K562 (cell line): ENCODE data around the gene CHCHD1. TPM values are rescaled to one million over a fixed set of nuclear protein-coding genes. Genes with fewer than 3 reads are reported as not detected.
A peak's percentile ranks its signal among the peaks of the same experiment; 100 is the strongest.

Source experiments
- AFF1 ChIP-seq, 2 experiments: fragments of 450-650 bp; IDR thresholded peaks; 2 replicates each; pipeline ENCODE4 v1.6.1; 2018; ENCODE audit warnings: mild to moderate bottlenecking in 2 of 2, low read depth in 1 of 2; ENCODE audit not compliant: partially characterized antibody in 2 of 2
- ELF1 ChIP-seq: fragments of 200-800 bp; sonication (Bioruptor generic); IDR thresholded peaks from 2 replicates; pipeline ENCODE4 v1.6.1; 2016; ENCODE audit warnings: missing genetic modification characterization, missing compliant biosample characterization
- EP300 ChIP-seq: IDR thresholded peaks from 2 replicates; pipeline ENCODE4 v1.6.1; 2012; ENCODE audit warnings: low read length, improper control_type of control experiment
- FOSL1 ChIP-seq: fragments of 200-800 bp; sonication (Bioruptor generic); conservative IDR thresholded peaks from 2 replicates; pipeline ENCODE4 v1.6.1; 2016; ENCODE audit warnings: missing genetic modification characterization, missing compliant biosample characterization
- MIER1 ChIP-seq: fragments of 450-650 bp; IDR thresholded peaks from 2 replicates; pipeline ENCODE4 v1.6.1; 2016; ENCODE audit warnings: antibody characterized with exemption, mild to moderate bottlenecking, low read depth
- POLR2B ChIP-seq: fragments of 450-650 bp; IDR thresholded peaks from 2 replicates; pipeline ENCODE4 v1.6.1; 2018; ENCODE audit warnings: low read depth; ENCODE audit not compliant: partially characterized antibody
- STAT5B ChIP-seq: fragments of 250-450 bp; sonication (Bioruptor Pico); IDR thresholded peaks from 2 replicates; pipeline ENCODE4 v1.8.0; 2021; ENCODE audit warnings: mild to moderate bottlenecking, inconsistent platforms
- TEAD4 ChIP-seq, 2 experiments: sonication (generic) in 1 of 2; formaldehyde crosslinking in 1 of 2; IDR thresholded peaks; 2 replicates each; pipeline versions ENCODE4 v1.6.1 to v1.8.0; 2012 to 2022; ENCODE audit warnings: borderline replicate concordance in 1 of 2, inconsistent platforms in 1 of 2, low read length in 1 of 2, mild to moderate bottlenecking in 1 of 2, missing genetic modification reagents in 1 of 2
- UBTF ChIP-seq, 2 experiments: IDR thresholded peaks; 2 replicates each; pipeline ENCODE4 v1.6.1; 2012; ENCODE audit warnings: improper control_type of control experiment in 2 of 2, low read depth in 2 of 2, low read length in 2 of 2, borderline replicate concordance in 1 of 2
- USF1 ChIP-seq: sonication (generic); formaldehyde crosslinking; IDR thresholded peaks from 2 replicates; pipeline ENCODE4 v1.9.0; 2022; ENCODE audit warnings: mild to moderate bottlenecking, missing genetic modification reagents
- ZBTB26 ChIP-seq: fragments of 450-650 bp; formaldehyde crosslinking; IDR thresholded peaks from 2 replicates; pipeline ENCODE4 v1.4.0; 2022; ENCODE audit warnings: missing genetic modification characterization
- ZNF134 ChIP-seq: fragments of 250-450 bp; sonication (Bioruptor Pico); conservative IDR thresholded peaks from 2 replicates; pipeline ENCODE4 v1.4.0; 2020
- ZNF408 ChIP-seq: fragments of 250-450 bp; sonication (Bioruptor Pico); IDR thresholded peaks from 2 replicates; pipeline ENCODE4 v1.4.0; 2020; ENCODE audit warnings: low read depth, mild to moderate bottlenecking, moderate library complexity
- ZNF77 ChIP-seq: fragments of 250-450 bp; sonication (Bioruptor Pico); IDR thresholded peaks from 2 replicates; pipeline ENCODE4 v1.5.0; 2020
- polyA plus RNA-seq, 8 experiments: library from polyadenylated mRNA; depleted of rRNA in 4 of 8; stranded (reverse) in 5 of 8; unstranded in 3 of 8; fragments of >200 nt; fragmentation: Nextera tagmentation in 2 of 8; fragmentation: Illumina TruSeq in 1 of 8; extraction: Ambion mirVana in 2 of 8; extraction: Trizol in 1 of 8; gene quantifications; 2 replicates each; pipeline versions ENCODE4 v1.2.1 to v1.2.3, GENCODE V29; 2011 to 2014; ENCODE audit warnings: inconsistent platforms in 1 of 8, missing spikeins in 1 of 8
- total RNA-seq, 7 experiments: library from RNA; depleted of rRNA in 6 of 7; stranded (reverse); fragments of >200 nt in 6 of 7; fragmentation: Illumina TruSeq in 2 of 7; extraction: Trizol in 2 of 7; gene quantifications; 2 replicates each; pipeline versions ENCODE4 v1.2.1 to v1.2.3, GENCODE V29; 2011 to 2021; ENCODE audit warnings: low replicate concordance in 1 of 7

The CHCHD1 gene
- total and polyA plus RNA-seq, 9 of the 15 experiments (the other 6 are each of a cell fraction or from before 2014, with no cell fraction given), result 52.9 to 126 (median 83.4) TPM

- no peak for TF ChIP-seq UBTF (IDR thresholded peaks at IDR 0.05; ENCODE audit: borderline replicate concordance in 1 of 2, low read depth in 2 of 2, low read length in 2 of 2)
- TF ChIP-seq AFF1 (IDR thresholded peaks at IDR 0.05; ENCODE audit: low read depth in 1 of 2, partially characterized antibody in 2 of 2), result no peak
- TF ChIP-seq MIER1, result no peak
- TF ChIP-seq ZNF408, result no peak
- TF ChIP-seq TEAD4 (IDR thresholded peaks at IDR 0.05; ENCODE audit: low read length), result peak; percentile 16; the same call in 1 of the 2 replicates
- TF ChIP-seq TEAD4 (CRISPR knock-in tag; IDR thresholded peaks at IDR 0.05; ENCODE audit: borderline replicate concordance), result no peak
- TF ChIP-seq FOSL1 (tag), result 0 out of 2 replicates have a peak, but pooled peaks have one; percentile 13
- TF ChIP-seq ELF1 (tag), result peak; percentile 56
- peak; percentile 76 for TF ChIP-seq EP300
- TF ChIP-seq ZNF134 (CRISPR knock-in tag), result 0 out of 2 replicates have a peak, but pooled peaks have one; percentile 21
- TF ChIP-seq STAT5B (CRISPR knock-in tag), result no peak
- TF ChIP-seq ZBTB26 (CRISPR knock-in tag), result no peak
- TF ChIP-seq POLR2B, result peak; percentile 16
- TF ChIP-seq USF1 (CRISPR knock-in tag), result no peak
- TF ChIP-seq ZNF77 (CRISPR knock-in tag), result no peak
Measured at GRCh38 chr10:73809061-73809818, 27.4 kb downstream of the CHCHD1 start (continued).
